AG20443 (cell line): ENCODE data around the gene PHYHIPL.

Experiments
- DNase-seq: peaks from one replicate; pipeline ENCODE4 v3.0.0; 2012; ENCODE audit warnings: low spot score, mixed read lengths

The PHYHIPL gene

DNA sequence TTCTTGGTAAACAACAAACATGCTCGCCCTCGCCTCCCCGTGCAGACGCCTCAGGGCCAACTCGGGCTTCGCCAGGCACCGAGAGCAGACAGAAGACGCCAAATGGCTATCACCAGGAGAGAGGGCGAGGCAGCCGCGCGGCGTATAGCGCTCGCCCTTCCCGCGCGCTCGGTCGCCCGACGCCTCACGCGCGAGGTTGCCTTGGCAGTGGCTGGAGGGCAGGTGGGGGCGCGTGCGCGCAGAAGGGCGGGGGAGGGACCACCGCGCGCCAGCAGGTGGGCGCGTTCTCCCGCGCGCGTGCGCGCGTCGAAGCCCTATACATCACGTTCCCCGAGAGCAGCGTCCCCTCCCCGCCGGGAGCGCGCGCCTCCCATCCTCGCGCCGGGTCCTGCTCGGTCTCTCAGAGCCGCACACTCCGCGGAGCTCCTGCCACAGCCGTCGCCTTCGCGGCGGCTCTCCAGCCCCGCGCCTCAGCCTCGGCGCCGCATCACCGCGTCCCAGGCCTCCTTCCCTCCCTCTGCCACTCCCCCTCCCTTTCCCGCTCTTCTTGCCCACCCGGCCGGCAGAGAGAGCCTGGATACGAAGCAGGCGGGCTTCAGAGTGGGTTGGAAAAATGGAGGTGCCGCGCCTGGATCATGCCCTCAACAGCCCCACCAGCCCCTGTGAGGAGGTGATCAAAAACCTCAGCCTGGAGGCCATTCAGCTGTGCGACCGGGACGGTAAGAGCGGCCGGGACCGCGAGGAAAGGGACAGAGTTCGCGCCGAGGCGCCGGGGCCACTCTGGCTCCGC is at the start of gene PHYHIPL:
Gene PHYHIPL, plus strand, starts transcription at position 403 of the 790 bp plus-strand sequence. Its CDS starts 211 bp downstream, at position 614.
- peak; percentile 18 for DNase-seq

DNA sequence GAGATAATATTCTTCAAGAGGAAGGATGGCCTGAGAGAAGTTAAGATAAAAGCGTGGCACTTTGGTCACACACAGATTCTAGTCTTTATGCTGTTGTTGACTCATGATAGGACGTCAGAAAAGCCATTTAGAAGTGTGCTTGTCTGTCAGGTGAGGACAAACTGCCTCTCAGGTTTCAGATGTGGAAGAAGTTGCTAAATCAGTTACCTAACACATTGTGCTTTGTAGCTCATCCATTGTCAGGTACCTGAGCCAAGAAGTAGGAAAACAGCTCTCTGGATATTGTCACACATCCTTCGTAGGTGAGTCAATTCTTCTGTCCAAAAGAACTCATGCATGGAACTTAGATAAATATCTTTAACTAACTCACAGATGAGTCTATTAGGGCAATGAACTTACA is 49.5 kb upstream of the PHYHIPL start:
- no peak for DNase-seq

DNA sequence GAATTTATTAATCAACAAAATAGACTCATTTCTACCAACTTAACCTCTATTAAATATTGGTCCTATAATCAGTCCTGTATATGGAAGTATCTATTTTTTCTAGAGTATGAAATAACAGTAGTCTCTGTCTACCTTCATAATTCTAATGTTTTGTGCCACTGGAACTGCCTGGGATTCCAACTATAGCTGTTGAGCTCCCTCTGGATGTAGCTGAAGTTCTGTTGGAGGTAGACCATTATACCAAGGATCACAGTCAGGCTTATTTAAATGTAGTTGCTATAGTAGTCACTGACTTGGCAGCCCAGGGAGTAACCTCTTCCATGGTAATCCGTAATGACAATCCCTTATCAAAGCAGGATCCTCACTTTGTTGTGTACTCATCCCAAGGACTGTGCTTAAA is 48.5 kb upstream of the PHYHIPL start:
- DNase-seq, result no peak

DNA sequence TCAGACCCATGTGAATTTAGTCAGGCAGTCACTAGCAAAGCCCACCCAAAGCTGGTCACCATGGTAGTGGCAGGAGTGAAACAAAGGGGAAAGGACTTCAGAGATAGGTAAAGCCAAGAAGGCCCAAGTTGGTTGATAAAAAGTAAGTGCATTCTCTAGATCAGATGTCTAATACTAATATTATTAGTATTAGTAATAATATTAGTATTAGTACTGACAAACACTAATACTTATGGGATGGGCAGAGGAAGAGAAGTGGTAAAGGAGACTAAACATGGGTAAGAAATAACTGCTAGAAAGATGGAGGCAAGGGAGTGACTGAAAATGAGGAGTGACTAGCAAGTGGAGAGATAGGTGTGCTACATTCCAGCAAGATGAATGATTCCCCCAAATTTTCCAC is 46.6 kb upstream of the PHYHIPL start:
- DNase-seq, result no peak

DNA sequence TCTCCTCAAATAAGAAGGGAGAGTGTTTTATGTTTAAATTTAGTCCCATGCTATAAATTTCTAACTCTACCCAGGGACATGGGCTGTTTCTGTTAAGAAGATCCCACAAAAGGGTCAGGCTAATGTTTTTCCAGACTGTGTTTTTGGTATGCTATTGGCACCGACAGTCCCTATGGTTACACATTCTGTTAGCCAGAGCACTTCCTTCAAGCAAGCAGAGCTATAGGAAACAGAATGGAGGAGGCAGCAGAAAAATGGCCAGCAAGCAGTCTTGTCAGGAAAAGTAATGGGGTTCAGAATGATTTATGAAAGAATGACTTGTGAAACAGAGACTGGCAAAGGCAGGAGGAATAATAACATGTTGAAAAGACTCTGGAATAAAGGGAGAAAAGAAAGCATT is 44.8 kb upstream of the PHYHIPL start:
- no peak for DNase-seq

DNA sequence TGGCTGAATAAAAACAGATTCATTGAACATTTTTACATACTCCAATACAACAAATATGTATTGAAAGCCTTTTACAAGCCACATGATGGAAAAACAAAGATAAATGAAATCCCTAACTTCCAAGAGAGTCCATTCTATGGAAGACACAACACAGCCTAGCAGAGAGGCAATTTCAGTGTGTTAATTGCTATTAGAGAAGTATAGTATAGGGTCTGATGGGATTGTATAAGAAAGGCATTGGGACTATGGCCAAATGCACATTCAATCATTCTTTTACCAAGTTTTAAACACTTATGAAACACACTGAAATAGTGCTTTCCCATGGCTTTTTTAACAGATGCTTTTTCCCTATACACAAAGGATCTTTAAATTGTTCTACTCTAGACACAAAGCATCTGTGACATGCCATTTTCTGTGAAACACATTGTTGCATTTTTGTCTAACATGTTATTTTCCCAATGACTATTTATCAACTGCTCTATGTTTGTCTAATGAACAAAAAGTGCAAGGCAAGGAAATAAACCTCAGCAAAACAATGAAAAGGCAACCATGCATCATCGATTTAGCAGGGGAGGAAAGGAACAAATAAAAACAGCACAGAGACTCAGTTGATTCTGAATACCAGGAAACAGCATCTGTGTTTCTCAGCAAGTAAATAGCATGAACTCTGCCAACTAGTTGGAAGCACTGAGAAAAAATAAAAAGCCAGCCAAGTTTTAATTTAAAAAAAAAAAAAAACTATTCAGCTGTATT is 42.4 kb upstream of the PHYHIPL start:
- DNase-seq, result no peak

DNA sequence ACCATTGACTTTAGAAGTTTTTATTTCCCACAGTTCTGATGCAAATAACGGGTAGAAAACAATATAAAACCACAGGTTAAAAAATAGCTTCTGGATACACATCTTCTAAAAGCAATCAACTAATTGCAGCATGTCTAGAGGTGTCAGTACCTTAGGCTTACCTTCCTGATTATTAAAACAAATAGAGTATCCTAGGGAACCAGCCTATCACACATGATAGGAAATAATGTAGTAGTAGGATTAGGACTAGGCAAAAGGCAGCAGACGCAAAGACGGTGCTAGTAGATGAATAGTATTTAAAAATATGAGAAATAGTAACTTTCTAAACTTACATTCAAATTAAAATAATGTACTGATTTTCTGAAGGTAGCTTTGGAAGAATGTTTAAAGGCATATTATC is 41.7 kb upstream of the PHYHIPL start:
- DNase-seq, result no peak

DNA sequence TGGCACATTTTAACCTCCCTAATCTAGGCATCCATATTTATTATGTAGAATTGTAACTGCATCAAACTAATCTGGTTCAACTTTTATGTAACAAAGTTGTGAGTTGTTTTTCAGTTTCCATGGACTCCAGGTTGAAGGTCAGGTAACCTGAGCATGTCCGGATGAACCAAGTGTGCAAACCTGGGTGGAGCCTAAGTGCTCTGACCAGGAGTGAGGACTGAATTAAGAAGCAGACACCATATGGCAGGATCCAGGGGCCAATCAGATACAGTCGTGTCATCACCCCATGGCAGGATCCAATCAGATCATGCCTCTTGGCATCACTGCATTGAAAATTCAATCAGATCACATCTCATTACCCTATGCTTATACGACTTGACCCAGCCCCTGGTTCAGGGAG is 41.2 kb upstream of the PHYHIPL start:
- no peak for DNase-seq

DNA sequence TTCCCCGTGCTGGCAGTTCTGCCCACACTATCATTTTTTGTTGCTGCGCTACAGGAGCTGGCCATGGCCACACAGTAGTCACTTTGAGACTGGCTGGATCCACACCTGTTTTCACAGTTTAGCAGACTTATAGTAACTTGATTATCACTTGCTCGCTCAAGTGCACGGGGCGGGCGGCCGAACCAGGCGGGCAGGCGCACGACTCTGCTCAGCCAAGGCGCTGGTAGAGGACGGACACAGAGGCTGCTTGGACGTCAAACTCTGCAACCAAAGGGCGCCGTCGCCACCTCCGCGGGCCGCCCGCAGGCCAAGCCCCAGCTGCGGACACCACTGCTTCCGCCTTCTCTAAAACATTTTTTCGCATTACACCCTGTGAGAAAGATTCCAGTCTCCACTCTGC is 38.4 kb upstream of the PHYHIPL start:
- DNase-seq, result no peak

DNA sequence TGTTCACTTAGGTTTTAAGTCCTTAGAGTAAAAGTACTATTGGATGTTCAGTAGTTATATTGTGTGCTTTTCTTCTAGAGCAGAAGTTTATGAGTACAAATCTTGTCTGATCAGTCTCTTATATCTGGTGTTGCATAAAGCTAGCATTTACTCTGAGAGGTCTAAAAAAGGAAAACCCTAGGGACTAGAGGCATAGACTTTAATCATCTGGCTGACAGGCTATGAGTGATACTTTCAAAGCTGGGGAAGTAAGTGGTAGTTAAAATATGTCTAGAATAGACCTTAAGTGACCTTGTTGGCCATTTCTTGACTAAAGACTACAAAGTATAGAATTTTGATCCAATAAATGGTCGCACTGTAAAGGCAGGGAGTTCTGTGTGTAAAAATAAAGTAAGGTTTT is 32.9 kb upstream of the PHYHIPL start:
- no peak for DNase-seq

DNA sequence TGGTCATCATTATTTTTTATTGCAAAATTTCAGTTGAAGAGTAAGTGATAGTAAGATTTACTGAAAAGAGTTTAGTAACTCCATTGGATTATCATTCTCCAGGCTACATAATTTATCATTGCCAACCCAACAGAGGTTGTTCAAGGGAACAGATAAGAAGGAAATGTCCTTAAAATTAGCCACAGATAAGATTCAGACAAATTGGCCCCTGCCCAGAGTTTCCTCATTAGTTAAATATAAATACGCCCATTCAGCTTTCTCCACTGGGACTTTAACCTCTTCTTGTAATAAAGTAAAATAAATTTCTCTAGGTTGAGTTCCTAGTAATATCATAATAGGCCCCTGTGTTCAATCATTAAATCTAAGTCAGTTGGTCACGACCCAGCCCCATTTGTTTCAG is 27.7 kb upstream of the PHYHIPL start:
- no peak for DNase-seq

DNA sequence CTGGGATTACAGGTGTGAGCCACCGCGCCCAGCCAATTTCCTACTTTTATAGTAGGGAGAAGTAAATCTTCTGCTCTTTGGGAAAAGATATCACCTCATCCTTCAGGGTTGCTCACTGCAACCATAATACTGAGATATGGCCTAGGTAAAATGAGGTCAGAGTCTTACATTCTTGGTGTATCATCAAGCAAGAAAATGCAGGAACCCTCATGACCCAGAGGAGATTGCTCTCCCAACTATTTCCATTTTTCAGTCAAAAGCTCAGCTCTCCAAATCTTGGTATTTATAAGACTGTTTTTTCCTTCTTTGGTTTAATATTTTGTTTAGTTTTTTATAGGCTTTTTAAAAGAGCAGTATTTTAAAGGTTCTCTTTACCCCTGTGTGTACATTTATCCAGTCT is 20.9 kb upstream of the PHYHIPL start:
- no peak for DNase-seq

DNA sequence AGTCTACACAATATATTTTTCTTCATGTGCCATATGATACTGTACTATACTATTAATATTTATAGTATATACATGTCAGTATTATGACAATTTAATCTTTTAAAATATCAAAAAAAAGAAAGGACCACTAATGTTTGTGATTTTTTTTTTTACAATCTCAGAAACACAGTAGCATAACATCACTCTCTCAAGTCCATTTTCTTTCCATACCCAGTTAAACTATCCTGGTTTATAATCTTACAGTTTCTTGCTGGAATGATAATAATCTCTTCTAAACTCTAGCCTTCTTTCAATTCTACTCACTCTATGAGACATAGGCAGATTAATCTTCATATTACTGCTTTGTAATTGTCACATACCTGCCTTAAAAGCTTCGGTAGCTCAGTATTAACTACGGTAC is 8.9 kb upstream of the PHYHIPL start:
- no peak for DNase-seq

DNA sequence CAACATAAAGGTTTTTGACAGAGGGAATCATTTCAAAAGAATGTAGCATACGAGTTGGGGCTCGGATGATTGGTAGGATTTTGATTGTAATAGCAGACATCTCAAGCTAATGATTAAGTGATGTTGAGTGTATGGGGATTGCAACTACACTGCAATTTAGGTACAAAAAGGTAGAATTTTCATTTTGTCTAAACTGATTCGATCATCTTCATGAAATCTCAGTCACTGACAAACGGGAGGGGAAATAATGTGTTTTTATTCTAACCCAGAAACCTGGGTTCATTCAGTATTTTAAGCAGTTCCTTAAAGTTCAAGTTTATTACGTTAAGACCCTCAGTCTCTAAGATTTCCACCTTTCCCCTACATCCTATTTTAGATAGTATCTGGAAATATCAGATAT is 3.9 kb upstream of the PHYHIPL start:
- no peak for DNase-seq

DNA sequence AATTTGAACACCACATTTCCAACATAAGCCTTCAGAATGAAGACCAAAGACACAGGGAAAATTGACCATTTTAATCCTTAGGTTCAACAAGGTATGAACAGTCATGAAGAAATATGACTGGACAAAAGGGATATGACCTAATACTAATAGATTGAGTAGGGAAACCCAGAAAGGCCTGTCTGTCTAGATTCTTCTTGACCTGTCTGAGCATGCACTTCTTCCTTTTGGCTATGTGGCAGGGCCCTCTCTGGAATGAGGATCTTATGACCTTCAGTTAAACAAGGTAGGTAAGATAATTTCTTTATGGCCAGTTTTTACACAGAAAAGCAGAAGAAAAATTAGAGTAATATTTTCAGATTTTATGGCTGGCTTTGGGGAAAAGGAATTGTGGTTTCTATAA is 3.0 kb upstream of the PHYHIPL start:
- DNase-seq, result no peak

DNA sequence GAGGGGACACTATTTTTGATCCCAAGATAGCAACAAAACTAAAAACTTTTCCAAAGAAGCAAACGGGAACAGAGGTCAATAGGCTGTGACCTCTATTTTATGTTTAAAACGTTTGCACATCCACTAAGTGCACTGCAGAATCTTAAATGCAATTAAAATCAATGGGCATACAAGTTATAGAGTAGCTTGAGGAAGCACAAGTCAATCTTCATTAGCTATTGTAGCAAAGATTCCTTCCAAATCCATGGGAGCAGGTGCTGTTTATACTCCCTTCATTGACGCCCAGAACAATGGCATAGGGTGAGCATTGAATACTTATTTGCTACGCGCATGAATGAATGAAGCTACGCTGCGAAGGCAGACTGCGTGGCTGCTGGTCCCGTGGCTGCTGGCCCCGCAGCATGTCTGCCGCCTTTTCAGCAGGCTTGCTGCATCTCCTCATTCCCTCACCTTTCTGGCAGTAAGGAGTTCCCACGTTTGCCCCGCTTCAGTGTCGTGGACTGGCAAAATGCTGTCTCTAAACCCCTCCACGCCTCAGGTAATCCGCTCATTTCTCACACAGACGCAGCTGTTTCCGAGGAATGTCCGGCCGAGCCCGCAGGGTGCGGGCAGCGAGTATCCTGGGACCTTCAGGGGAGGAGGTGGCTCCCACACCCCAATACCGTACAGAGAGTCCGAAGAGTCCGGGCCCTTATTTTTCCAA is 754 bp upstream of the PHYHIPL start:
- peak; percentile 5 for DNase-seq

DNA sequence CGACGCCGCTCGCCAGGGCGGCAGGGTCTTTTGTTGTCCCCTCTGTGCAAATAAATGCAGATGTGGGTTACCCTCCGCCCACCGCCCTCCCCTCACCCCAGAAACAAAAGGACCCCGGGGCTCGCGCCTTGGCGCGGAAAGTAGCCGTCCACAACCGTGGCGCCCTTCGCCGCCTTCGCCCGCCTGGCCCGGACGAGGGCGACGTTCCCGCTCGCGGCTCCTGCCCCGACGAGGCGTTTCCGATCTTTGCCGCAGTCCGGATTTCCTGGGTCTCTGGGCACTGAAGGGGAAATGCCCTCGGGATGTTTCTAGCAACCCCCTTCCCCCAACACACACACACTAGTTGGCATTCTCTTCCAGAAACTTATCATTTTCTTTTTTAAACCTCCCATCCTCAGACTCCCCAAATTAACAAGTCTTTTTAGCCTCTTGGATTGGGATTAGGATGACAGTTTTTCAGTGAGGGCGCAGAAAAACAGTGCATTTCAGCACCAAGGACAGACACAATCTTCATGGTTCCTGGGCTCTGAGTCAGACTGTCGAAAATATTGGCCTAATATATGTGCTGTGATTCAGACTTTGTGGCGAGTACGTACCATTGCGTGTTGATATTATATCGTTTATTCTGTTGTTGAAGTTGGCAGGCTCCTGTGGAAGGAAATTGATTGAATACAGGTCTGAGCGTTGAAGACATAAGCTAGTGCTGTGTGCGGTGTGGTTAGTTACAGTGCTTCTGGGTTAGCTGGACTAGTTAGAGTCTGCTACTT is 771 bp downstream of the PHYHIPL start:
- DNase-seq, result peak; percentile 76

DNA sequence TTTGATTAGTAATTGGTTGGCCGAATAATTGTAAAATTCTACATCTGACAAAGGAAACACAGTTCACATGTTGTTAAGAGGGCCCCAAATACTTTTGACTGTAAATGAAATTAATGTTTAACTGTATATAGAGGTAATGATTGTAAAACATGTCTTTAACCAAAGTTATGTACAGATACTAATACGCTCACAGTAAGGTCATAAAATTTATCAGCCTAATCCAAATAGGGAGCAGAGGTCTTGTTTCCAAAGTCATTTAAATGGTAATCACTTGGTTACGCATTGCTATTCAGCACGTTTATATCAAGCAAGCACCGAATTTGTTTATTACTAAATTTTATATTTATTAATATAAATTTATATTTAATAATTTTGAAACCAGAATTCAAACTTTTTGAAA is 1.4 kb downstream of the PHYHIPL start:
- no peak for DNase-seq

DNA sequence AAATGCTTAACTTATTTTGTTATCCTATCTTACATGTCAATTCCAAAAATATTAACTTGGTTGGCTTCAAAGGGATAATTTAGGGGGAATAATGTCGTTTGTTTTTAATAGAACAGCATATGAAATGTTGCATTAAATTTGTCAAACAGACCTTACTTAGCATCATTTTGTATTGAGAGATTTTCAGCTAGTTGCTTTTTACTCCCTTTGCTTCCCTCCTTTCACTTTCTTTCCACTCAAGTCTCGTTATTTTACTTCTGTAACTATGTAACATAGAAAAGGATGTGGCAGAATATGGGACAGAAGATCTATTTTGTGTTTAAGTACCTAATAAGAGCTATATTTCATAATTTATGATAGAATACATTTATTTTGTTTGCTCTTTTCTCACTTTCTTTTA is 2.6 kb downstream of the PHYHIPL start:
- DNase-seq, result no peak

DNA sequence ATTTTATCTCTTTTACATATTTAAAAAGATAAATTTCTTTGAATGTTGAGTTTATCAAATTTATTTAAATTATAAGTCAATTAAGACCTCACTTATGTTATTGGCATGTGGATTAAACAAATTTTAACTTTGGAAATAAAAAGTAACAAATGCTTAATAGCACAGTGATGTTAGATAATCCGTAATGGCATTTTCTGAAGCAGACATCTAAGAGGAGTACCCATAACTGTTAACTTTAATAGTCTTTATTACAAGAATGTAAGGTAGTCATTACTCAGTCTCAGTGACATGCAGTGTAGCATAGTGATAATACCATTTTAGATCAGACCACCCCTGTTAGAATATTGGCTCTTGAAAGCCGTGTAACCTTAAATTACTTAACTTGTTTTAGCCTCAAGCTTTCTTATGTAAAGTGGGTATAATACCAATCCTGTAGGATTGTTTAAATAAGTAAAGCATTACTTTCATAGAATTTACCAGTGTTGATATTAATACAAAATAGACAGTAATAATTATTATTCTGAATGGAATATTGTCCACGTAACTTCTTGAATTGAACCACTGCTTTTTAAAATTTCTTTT is 4.3 kb downstream of the PHYHIPL start:
- no peak for DNase-seq

DNA sequence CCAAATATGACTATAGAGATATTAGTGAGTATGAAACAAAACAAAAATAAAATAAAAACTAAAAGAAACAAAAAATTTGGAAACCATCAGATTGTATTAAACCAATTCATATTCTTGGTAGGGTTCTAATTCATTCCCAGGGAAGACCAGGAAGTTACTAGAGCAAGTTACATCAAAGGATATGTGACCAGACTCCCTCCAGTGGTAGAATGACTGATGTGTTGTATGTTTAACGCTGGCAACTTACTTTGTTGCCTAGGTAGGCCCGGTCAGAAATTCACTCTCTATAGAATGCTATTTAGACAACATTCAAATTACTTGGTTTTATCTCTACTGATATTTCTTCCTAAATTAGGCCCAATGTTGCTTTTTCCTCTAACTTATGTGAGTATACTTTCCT is 5.2 kb downstream of the PHYHIPL start:
- peak; percentile 53 for DNase-seq

DNA sequence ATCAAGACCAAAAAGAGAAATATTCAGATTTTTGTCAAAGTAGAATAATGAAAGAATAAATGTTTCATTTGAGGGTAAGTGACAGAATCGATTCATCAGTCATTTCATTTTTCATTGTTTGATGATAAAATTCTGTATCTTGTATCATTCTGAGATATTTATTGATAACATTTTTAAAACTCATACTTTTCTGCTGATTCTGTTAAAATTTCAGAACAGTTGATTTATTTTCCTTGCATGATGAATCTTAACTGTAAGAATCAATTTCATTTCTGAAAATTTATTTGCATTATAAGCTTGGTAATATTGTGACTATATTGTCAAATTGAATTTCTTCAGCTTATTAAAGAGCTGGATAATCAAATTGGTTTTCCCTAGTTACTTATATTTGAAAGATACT is 13.9 kb downstream of the PHYHIPL start:
- no peak for DNase-seq
